Thyroid gland (tissue), 4 donors: ENCODE measurements around the gene SV2B. TPM values are rescaled to one million over a fixed set of nuclear protein-coding genes. Genes with fewer than 3 reads are reported as not detected.

Experiments used
- DNase-seq, 2 donors: peaks; one replicate each; pipeline ENCODE4 v3.0.0-alpha.2; 2019
- H3K27ac ChIP-seq, 3 donors: fragments of 200-600 bp; sonication (generic); 1 replicate in 2 of 3; 2 replicates in 1 of 3; pipeline ENCODE4 v1.5.1; 2016 to 2019; ENCODE audit warnings: mild to moderate bottlenecking in 1 of 3, moderate library complexity in 1 of 3
- H3K27me3 ChIP-seq: fragments of 200-600 bp; sonication (generic); one replicate; pipeline ENCODE4 v1.5.1; 2019
- H3K36me3 ChIP-seq, 2 donors: fragments of 200-600 bp; sonication (generic); one replicate each; pipeline ENCODE4 v1.5.1; 2016 to 2019
- H3K4me1 ChIP-seq, 2 donors: fragments of 200-600 bp; sonication (generic); one replicate each; pipeline ENCODE4 v1.5.1; 2017 to 2019
- H3K4me3 ChIP-seq, 3 donors: fragments of 200-600 bp; sonication (generic); replicated peaks in 1 of 3; 1 replicate in 2 of 3; 2 replicates in 1 of 3; pipeline ENCODE4 v1.5.1; 2016; ENCODE audit warnings: mild to moderate bottlenecking in 1 of 3
- H3K9me3 ChIP-seq: fragments of 200-600 bp; sonication (generic); one replicate; pipeline ENCODE4 v1.5.1; 2017
- CTCF ChIP-seq, 6 experiments: fragments of 200-600 bp in 3 of 6; fragments of 450-650 bp in 3 of 6; sonication (generic) in 3 of 6; IDR thresholded peaks; one replicate each; pipeline ENCODE4 v1.5.1; 2016 to 2019; ENCODE audit warnings: antibody characterized with exemption in 6 of 6, mild to moderate bottlenecking in 2 of 6, inconsistent platforms in 1 of 6, moderate library complexity in 1 of 6
- POLR2A ChIP-seq, 2 donors: fragments of 450-650 bp; IDR thresholded peaks; one replicate each; pipeline ENCODE4 v1.6.1; 2017; ENCODE audit warnings: antibody characterized with exemption in 2 of 2, mild to moderate bottlenecking in 2 of 2, moderate library complexity in 1 of 2
- WGBS, 2 donors: methylation state at CpG; one replicate each; pipeline ENCODE4 v1.1.5; 2017; 5-methylcytosine and 5-hydroxymethylcytosine counted together
- intact Hi-C: fragments of 100-400 bp; cut with DNase I; formaldehyde crosslinking; loops from one replicate; pipeline ENCODE4 v1.15.1; 2023
- total RNA-seq, 4 donors: library from RNA; depleted of rRNA; stranded (reverse); fragments of >200 nt; gene quantifications; one replicate each; pipeline ENCODE4 v1.2.3, GENCODE V29; 2016

Gene SV2B
- total RNA-seq, 4 donors from 2014 or later, result 0.83 to 3.9 (median 2.2) TPM

- Histone ChIP-seq H3K27me3 (no peaks in the 10 kb centered on the region), H3K9me3 (no peaks in the 10 kb centered on the region), H3K36me3 (no peaks in the 10 kb centered on the region), H3K4me1 (peaks cover 0 to 9% of the 10 kb centered on the region in 2 donors), H3K4me3 (no peak overlapping the region), H3K27ac (peak overlapping the region in 1 of 3 donors; percentile 28)
- 77 to 82% methylated on average over 11 of the region's 11 CpGs for WGBS, 2 donors
- intact Hi-C loops, result no loop called here
- no peak for TF ChIP-seq CTCF (IDR thresholded peaks at IDR 0.05)
- no peak for TF ChIP-seq POLR2A (IDR thresholded peaks at IDR 0.05)
- DNase-seq, result no peak
Observed at GRCh38 chr15:91264651-91265351, 164.7 kb downstream of the SV2B start.

- H3K9me3 ChIP-seq, result no peaks in the 10 kb centered on the region
- no peak overlapping the region for H3K27ac ChIP-seq
- intact Hi-C loops, result no loop called here
- H3K4me3 ChIP-seq, result no peak overlapping the region
- H3K27me3 ChIP-seq, result no peaks in the 10 kb centered on the region
- 94 to 98% methylated on average over 4 of the region's 4 CpGs for WGBS, 2 donors
- H3K4me1 ChIP-seq, result peaks cover 0 to 9% of the 10 kb centered on the region in 2 donors
- TF ChIP-seq CTCF (IDR thresholded peaks at IDR 0.05), result no peak
- no peak for TF ChIP-seq POLR2A (IDR thresholded peaks at IDR 0.05)
- DNase-seq, result no peak
- H3K36me3 ChIP-seq, result no peaks in the 10 kb centered on the region
Observed at GRCh38 chr15:91265416-91265940, 165.4 kb downstream of the SV2B start.

GRCh38 chr15:91268510-91268909 lies 168.5 kb downstream of the SV2B start:
- Histone ChIP-seq H3K36me3 (no peaks in the 10 kb centered on the region), H3K4me1 (peaks cover 0 to 8% of the 10 kb centered on the region in 2 donors), H3K4me3 (no peak overlapping the region), H3K9me3 (no peaks in the 10 kb centered on the region), H3K27me3 (no peaks in the 10 kb centered on the region), H3K27ac (no peak overlapping the region)
- WGBS, 2 donors, result 86 to 89% methylated on average over 11 of the region's 11 CpGs
- DNase-seq, result no peak
- intact Hi-C loops, result no loop called here
- TF ChIP-seq POLR2A (IDR thresholded peaks at IDR 0.05) (no peak), CTCF (IDR thresholded peaks at IDR 0.05) (no peak)

- H3K36me3 ChIP-seq, result no peaks in the 10 kb centered on the region
- H3K27me3 ChIP-seq, result no peaks in the 10 kb centered on the region
- no peaks in the 10 kb centered on the region for H3K9me3 ChIP-seq
- no peak for TF ChIP-seq POLR2A (IDR thresholded peaks at IDR 0.05)
- TF ChIP-seq CTCF (IDR thresholded peaks at IDR 0.05), result no peak
- no peak overlapping the region for H3K27ac ChIP-seq
- no peak for DNase-seq
- WGBS, 2 donors, result 83 to 89% methylated on average over 15 of the region's 15 CpGs
- intact Hi-C loops, result loop anchor here (2.0 to 5.0 kb wide), 2 partner anchors 214 to 313 kb away; no protein-coding TSS in a partner anchor
- H3K4me1 ChIP-seq, result no peaks in the 10 kb centered on the region
- no peak overlapping the region for H3K4me3 ChIP-seq
Observed at GRCh38 chr15:91270747-91271146, 170.7 kb downstream of the SV2B start.

- WGBS, 2 donors, result 5 to 6% methylated on average over 8 of the region's 8 CpGs
- no peaks in the 10 kb centered on the region for H3K27me3 ChIP-seq
- H3K4me1 ChIP-seq, result no peaks in the 10 kb centered on the region
- no peaks in the 10 kb centered on the region for H3K9me3 ChIP-seq
- no peak overlapping the region for H3K4me3 ChIP-seq
- H3K27ac ChIP-seq, result no peak overlapping the region
- intact Hi-C loops, result loop anchor here (2.0 to 5.0 kb wide), 2 partner anchors 215 to 314 kb away; no protein-coding TSS in a partner anchor
- DNase-seq, result peak; percentile 46 to 57
- H3K36me3 ChIP-seq, result no peaks in the 10 kb centered on the region
- TF ChIP-seq CTCF (IDR thresholded peaks at IDR 0.05) (peak in 5 of 6 experiments; percentile 30 to 76 (median 73)), POLR2A (IDR thresholded peaks at IDR 0.05) (no peak)
Observed at GRCh38 chr15:91271565-91272153, 171.6 kb downstream of the SV2B start.
